ENCODE data around the gene CYLD.

Gene CYLD

DNA sequence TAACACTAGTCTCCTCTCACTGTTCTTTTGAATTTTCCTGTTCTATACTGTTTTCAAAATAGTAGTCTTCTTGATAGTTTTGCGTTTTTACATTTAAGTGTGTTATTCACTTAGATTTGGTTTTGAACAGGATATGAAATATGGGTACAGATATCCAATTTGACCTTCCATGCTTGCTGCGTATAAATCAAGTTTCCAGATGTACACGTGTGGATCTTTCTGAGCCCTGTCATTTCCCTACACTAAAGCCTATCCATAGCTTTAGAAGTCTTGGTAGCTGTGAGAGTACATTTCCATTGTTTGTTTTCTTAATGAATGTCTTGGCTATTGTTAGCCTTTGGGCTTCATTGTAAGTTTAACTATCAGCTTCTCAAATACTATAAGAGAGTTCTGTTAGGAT is 20.4 kb downstream of the CYLD start:
- Histone ChIP-seq H3K4ac (ENCODE audit: low read depth in 1 of 2, low read length in 2 of 2) (no peak overlapping the region), H4K8ac (ENCODE audit: low read length) (no peak overlapping the region), H3K4me1 (ENCODE audit: control insufficient read depth, insufficient read depth, low read depth, low read length) (no peaks in the 10 kb centered on the region), H3K9ac (ENCODE audit: low read length) (peak overlapping the region; percentile 37), H3K4me3 (ENCODE audit: insufficient read depth in 1 of 2, low read depth in 1 of 2, low read length in 2 of 2) (peak overlapping the region in 1 of 2 experiments; percentile 17), H3K27ac (ENCODE audit: low read length, poor library complexity, severe bottlenecking) (no peak overlapping the region), H3K18ac (ENCODE audit: low read depth in 1 of 2, low read length in 2 of 2) (no peak overlapping the region), H2AK5ac (ENCODE audit: low read length, severe bottlenecking) (no peak overlapping the region), H3K4me2 (ENCODE audit: low read length, poor library complexity, severe bottlenecking) (no peak overlapping the region), H3K14ac (ENCODE audit: low read length in 2 of 2) (no peak overlapping the region), H2BK15ac (ENCODE audit: low read depth, poor library complexity, severe bottlenecking) (no peak overlapping the region), H4K91ac (ENCODE audit: low read length) (no peak overlapping the region), H3K27me3 (ENCODE audit: control insufficient read depth in 1 of 2, insufficient read depth in 1 of 2, low read length in 2 of 2) (no peaks in the 10 kb centered on the region), H3K36me3 (ENCODE audit: control insufficient read depth in 1 of 2, insufficient read depth in 2 of 2, low read depth in 1 of 2, low read length in 2 of 2) (peaks cover 0 to 54% of the 10 kb centered on the region in 2 experiments), H2BK120ac (ENCODE audit: low read depth, low read length) (no peak overlapping the region), H3K79me1 (replicated peaks; ENCODE audit: low read length, poor library complexity, severe bottlenecking) (peaks cover 16% of the 10 kb centered on the region), H2BK12ac (ENCODE audit: low read length in 2 of 2) (no peak overlapping the region), H2BK5ac (ENCODE audit: low read depth, low read length, poor library complexity, severe bottlenecking) (no peak overlapping the region), H2AFZ (ENCODE audit: low read depth, low read length) (no peak overlapping the region), H3K23ac (ENCODE audit: low read length in 2 of 2) (no peak overlapping the region), H3K9me3 (ENCODE audit: control insufficient read depth, low read length) (peaks cover 19% of the 10 kb centered on the region)
- WGBS = 100% methylated on average over 1 of the region's 3 CpGs
- DNase-seq = no peak

DNA sequence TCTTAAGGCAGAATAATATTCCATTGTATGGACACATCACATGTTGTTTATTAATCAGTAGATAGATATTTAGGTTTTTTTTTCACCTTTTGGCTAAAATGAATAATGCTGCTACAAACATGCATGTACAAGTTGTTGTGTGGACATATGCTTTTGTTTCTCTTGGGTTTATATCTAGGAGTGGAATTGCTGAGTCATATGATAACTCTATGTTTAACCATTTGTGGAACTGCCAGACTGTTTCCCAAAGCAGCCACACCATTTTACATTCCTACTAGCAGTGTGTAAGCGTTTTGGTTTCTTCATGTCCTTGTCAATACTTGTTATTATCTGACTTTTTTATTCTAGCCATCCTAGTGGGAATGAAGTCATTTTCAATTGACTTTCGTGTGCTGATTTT is 21.3 kb downstream of the CYLD start:
- no CpG with 5 or more reads among the region's 2 CpGs for WGBS

DNA sequence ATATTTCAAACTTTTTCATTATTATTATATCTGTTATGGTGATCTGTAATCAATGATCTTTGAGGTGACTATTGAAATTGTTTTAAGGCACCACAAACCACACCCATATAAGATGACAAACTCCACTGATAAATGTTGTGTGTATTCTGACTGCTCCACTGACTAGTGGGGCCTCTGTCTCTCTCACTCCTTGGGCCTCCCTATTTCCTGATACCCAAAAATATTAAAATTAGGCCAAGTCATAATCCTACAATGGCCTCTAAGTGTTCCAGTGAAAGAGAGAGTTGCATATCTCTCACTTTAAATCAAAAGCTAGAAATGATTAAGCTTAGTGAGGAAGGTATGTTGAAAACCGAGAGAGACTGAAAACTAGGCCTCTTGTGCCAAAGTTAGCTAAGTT is 23.4 kb downstream of the CYLD start:
- DNase-seq = no peak
- no peaks in the 10 kb centered on the region for H3K4me1 ChIP-seq (ENCODE audit: control insufficient read depth, insufficient read depth, low read depth, low read length)

More for the DNA sequence above, 21.3 kb downstream of the CYLD start:
- peak; percentile 28 for DNase-seq
- H3K27me3 ChIP-seq (ENCODE audit: control insufficient read depth in 1 of 2, insufficient read depth in 1 of 2, low read length in 2 of 2) = no peaks in the 10 kb centered on the region
- H3K14ac ChIP-seq (ENCODE audit: low read length in 2 of 2) = no peak overlapping the region
- H3K4me3 ChIP-seq (ENCODE audit: insufficient read depth in 1 of 2, low read depth in 1 of 2, low read length in 2 of 2) = no peak overlapping the region
- H3K4me1 ChIP-seq (ENCODE audit: control insufficient read depth, insufficient read depth, low read depth, low read length) = no peaks in the 10 kb centered on the region
- no peak overlapping the region for H4K8ac ChIP-seq (ENCODE audit: low read length)
- H2BK120ac ChIP-seq (ENCODE audit: low read depth, low read length) = no peak overlapping the region
- H2BK5ac ChIP-seq (ENCODE audit: low read depth, low read length, poor library complexity, severe bottlenecking) = no peak overlapping the region
- H3K36me3 ChIP-seq (ENCODE audit: control insufficient read depth in 1 of 2, insufficient read depth in 2 of 2, low read depth in 1 of 2, low read length in 2 of 2) = peaks cover 0 to 51% of the 10 kb centered on the region in 2 experiments
- H2AFZ ChIP-seq (ENCODE audit: low read depth, low read length) = no peak overlapping the region
- peaks cover 13% of the 10 kb centered on the region for H3K79me1 ChIP-seq (replicated peaks; ENCODE audit: low read length, poor library complexity, severe bottlenecking)
- no peak overlapping the region for H3K27ac ChIP-seq (ENCODE audit: low read length, poor library complexity, severe bottlenecking)
- no peak overlapping the region for H2BK12ac ChIP-seq (ENCODE audit: low read length in 2 of 2)
- no peak overlapping the region for H3K4ac ChIP-seq (ENCODE audit: low read depth in 1 of 2, low read length in 2 of 2)
- H3K18ac ChIP-seq (ENCODE audit: low read depth in 1 of 2, low read length in 2 of 2) = no peak overlapping the region
- H2AK5ac ChIP-seq (ENCODE audit: low read length, severe bottlenecking) = no peak overlapping the region
- no peak overlapping the region for H4K91ac ChIP-seq (ENCODE audit: low read length)
- no peak overlapping the region for H2BK15ac ChIP-seq (ENCODE audit: low read depth, poor library complexity, severe bottlenecking)
- no peak overlapping the region for H3K4me2 ChIP-seq (ENCODE audit: low read length, poor library complexity, severe bottlenecking)
- no peak overlapping the region for H3K9ac ChIP-seq (ENCODE audit: low read length)
- H3K23ac ChIP-seq (ENCODE audit: low read length in 2 of 2) = no peak overlapping the region
- H3K9me3 ChIP-seq (ENCODE audit: control insufficient read depth, low read length) = peaks cover 19% of the 10 kb centered on the region

DNA sequence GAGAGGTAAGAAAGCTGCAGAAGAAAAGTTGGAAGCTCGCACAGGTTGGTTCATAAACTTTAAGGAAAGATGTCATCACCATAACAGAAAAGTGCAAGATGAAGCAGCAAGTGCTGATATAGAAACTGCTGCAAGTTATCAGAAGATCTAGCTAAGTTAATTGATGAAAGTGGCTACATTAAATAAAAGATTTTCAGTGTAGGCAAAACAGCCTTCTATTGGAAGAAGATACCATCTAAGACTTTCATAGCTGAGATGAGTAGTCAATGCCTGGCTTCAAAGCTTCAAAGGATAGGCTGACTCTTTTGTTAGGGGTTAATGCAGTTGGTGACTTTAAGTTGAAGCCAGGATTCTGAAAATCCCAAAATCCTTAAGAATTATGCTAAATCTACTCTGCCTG is 24.0 kb downstream of the CYLD start:
- Histone ChIP-seq H2AFZ (ENCODE audit: low read depth, low read length) (no peak overlapping the region), H3K79me1 (replicated peaks; ENCODE audit: low read length, poor library complexity, severe bottlenecking) (peaks cover 15% of the 10 kb centered on the region), H3K36me3 (ENCODE audit: control insufficient read depth in 1 of 2, insufficient read depth in 2 of 2, low read depth in 1 of 2, low read length in 2 of 2) (peaks cover 3 to 55% of the 10 kb centered on the region in 2 experiments), H3K9me3 (ENCODE audit: control insufficient read depth, low read length) (peaks cover 24% of the 10 kb centered on the region), H3K18ac (ENCODE audit: low read depth in 1 of 2, low read length in 2 of 2) (no peak overlapping the region), H3K9ac (ENCODE audit: low read length) (no peak overlapping the region), H3K27ac (ENCODE audit: low read length, poor library complexity, severe bottlenecking) (no peak overlapping the region), H2BK5ac (ENCODE audit: low read depth, low read length, poor library complexity, severe bottlenecking) (no peak overlapping the region), H2BK12ac (ENCODE audit: low read length in 2 of 2) (no peak overlapping the region), H3K27me3 (ENCODE audit: control insufficient read depth in 1 of 2, insufficient read depth in 1 of 2, low read length in 2 of 2) (no peaks in the 10 kb centered on the region), H2BK120ac (ENCODE audit: low read depth, low read length) (no peak overlapping the region), H3K4me2 (ENCODE audit: low read length, poor library complexity, severe bottlenecking) (no peak overlapping the region), H3K23ac (ENCODE audit: low read length in 2 of 2) (no peak overlapping the region), H2AK5ac (ENCODE audit: low read length, severe bottlenecking) (no peak overlapping the region), H4K91ac (ENCODE audit: low read length) (no peak overlapping the region), H3K4me3 (ENCODE audit: insufficient read depth in 1 of 2, low read depth in 1 of 2, low read length in 2 of 2) (no peak overlapping the region), H3K4me1 (ENCODE audit: control insufficient read depth, insufficient read depth, low read depth, low read length) (no peaks in the 10 kb centered on the region), H3K4ac (ENCODE audit: low read depth in 1 of 2, low read length in 2 of 2) (no peak overlapping the region), H3K14ac (ENCODE audit: low read length in 2 of 2) (no peak overlapping the region), H2BK15ac (ENCODE audit: low read depth, poor library complexity, severe bottlenecking) (no peak overlapping the region), H4K8ac (ENCODE audit: low read length) (no peak overlapping the region)
- 96% methylated on average over 1 of the region's 1 CpG for WGBS
- no peak for DNase-seq

More for the DNA sequence above, 23.4 kb downstream of the CYLD start:
- H3K9me3 ChIP-seq (ENCODE audit: control insufficient read depth, low read length) = peaks cover 24% of the 10 kb centered on the region
- H3K4me3 ChIP-seq (ENCODE audit: insufficient read depth in 1 of 2, low read depth in 1 of 2, low read length in 2 of 2) = no peak overlapping the region
- H4K91ac ChIP-seq (ENCODE audit: low read length) = no peak overlapping the region
- 85% methylated on average over 1 of the region's 1 CpG for WGBS
- H3K27me3 ChIP-seq (ENCODE audit: control insufficient read depth in 1 of 2, insufficient read depth in 1 of 2, low read length in 2 of 2) = no peaks in the 10 kb centered on the region
- H3K4ac ChIP-seq (ENCODE audit: low read depth in 1 of 2, low read length in 2 of 2) = no peak overlapping the region
- no peak overlapping the region for H3K14ac ChIP-seq (ENCODE audit: low read length in 2 of 2)
- no peak overlapping the region for H3K9ac ChIP-seq (ENCODE audit: low read length)
- H3K27ac ChIP-seq (ENCODE audit: low read length, poor library complexity, severe bottlenecking) = no peak overlapping the region
- no peak overlapping the region for H2BK120ac ChIP-seq (ENCODE audit: low read depth, low read length)
- peaks cover 15% of the 10 kb centered on the region for H3K79me1 ChIP-seq (replicated peaks; ENCODE audit: low read length, poor library complexity, severe bottlenecking)
- no peak overlapping the region for H2BK15ac ChIP-seq (ENCODE audit: low read depth, poor library complexity, severe bottlenecking)
- H2BK12ac ChIP-seq (ENCODE audit: low read length in 2 of 2) = no peak overlapping the region
- no peak overlapping the region for H2AFZ ChIP-seq (ENCODE audit: low read depth, low read length)
- no peak overlapping the region for H3K23ac ChIP-seq (ENCODE audit: low read length in 2 of 2)
- no peak overlapping the region for H3K18ac ChIP-seq (ENCODE audit: low read depth in 1 of 2, low read length in 2 of 2)
- no peak overlapping the region for H4K8ac ChIP-seq (ENCODE audit: low read length)
- H3K4me2 ChIP-seq (ENCODE audit: low read length, poor library complexity, severe bottlenecking) = no peak overlapping the region
- H2BK5ac ChIP-seq (ENCODE audit: low read depth, low read length, poor library complexity, severe bottlenecking) = no peak overlapping the region
- H2AK5ac ChIP-seq (ENCODE audit: low read length, severe bottlenecking) = no peak overlapping the region
- peaks cover under 1 to 57% of the 10 kb centered on the region in 2 experiments for H3K36me3 ChIP-seq (ENCODE audit: control insufficient read depth in 1 of 2, insufficient read depth in 2 of 2, low read depth in 1 of 2, low read length in 2 of 2)
